ENCODE data around the gene HOXB9.

- TF ChIP-seq POLR2A (IDR thresholded peaks at IDR 0.05), result no peak
- no peak for TF ChIP-seq CTCF (IDR thresholded peaks at IDR 0.05)
These were observed 21.7 kb upstream of the HOXB9 start for GRCh38 chr17:48647963-48648245.

All from testis (tissue), 2 donors.